ENCODE measurements around the gene BTG1.

BTG1 gene

DNA sequence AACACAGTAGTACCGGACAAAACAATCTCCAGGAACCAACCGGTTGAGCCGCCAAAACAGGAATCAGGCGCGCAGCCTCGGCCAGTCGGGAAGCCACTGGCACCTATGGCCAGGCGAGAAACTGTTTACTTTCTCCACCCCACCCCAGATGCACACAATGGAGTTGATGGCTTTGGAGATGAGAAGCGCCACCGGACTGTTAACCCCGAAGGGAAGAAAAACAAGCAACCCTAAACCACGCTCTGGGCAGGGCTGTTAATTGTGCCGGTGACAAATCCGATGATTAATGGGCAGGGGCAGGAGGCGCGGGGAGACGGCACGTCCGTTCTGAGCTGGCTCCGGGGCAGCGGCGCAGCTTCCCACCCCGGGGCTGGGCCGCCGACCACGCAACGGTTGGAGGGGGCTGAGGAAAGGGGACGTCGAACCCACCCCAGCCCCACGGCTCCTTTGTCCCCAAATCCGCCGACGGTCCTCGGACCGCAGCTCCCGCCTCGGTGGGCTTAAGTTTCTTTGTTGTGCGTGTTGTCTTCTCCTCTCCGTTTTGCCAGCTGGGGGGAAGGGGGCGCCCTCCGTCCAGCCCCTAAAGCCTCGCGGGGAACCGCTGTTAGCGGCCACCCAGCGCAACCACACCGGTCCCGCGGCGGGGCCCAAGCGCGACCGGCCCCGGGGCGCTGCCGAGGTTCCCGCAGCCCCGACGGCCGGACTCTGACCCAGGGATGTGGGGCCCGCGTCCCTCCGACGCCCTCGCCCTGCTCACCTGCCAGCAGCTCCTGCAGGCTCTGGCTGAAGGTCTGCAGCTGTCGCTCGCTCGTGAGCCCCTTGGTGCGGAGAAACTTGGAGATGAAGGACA lies 790 bp downstream of the BTG1 start:
- peak overlapping the region; percentile 98 for H3K27ac ChIP-seq
- no peaks in the 10 kb centered on the region for H3K9me3 ChIP-seq
- H3K4me1 ChIP-seq (ENCODE audit: control insufficient read depth in 1 of 2, insufficient read depth in 1 of 2, low read depth in 1 of 2, low read length in 1 of 2), result peaks cover 4 to 56% of the 10 kb centered on the region in 2 experiments
- peak overlapping the region; percentile 80 to 96 for H3K4me3 ChIP-seq (ENCODE audit: low read depth in 1 of 2, low read length in 1 of 2)
- no peaks in the 10 kb centered on the region for H3K27me3 ChIP-seq
- TF ChIP-seq CTCF (IDR thresholded peaks at IDR 0.05), result no peak
- peaks cover 26% of the 10 kb centered on the region for H3K36me3 ChIP-seq

DNA sequence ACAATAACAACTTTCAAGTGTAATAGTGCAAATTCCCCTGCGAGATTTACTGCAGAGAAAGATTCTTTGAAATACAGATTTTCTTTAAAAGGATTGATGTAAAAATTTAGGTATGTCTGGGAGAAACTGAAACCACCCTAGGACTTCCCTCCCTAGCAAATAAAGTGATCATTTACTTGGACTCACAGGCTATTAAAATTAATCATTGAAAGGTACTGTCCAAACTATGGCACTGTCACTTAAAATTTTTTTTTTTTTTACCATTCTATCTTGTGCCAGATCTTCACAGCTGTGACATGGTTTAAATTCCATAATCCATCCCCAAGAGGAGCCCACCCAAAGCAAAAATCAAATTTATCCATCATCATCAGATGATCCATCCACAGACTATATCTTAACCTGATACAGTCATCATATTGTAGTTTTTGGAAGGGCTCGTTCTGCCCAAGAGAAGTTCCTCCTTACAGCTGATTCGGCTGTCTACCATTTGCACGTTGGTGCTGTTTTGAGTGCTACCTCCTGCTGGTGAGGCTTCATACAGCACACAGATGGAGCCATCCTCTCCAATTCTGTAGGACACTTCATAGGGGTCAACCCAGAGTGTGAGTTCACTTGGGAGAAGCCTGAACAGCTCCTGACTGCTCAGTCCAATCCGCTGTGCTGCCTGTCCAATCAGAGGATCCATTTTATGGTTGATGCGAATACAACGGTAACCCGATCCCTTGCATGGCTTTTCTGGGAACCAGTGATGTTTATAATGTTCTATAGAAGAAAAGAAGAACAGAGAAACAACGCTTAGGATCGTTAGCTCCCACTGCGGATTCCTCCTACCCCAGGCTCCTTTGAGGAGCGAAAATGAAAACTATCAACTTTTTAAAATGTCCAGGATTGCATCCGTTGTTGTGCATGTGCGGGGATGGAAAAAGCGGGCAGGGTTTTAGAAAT lies 1.7 kb downstream of the BTG1 start:
- no peaks in the 10 kb centered on the region for H3K9me3 ChIP-seq
- peaks cover 13 to 65% of the 10 kb centered on the region in 2 experiments for H3K4me1 ChIP-seq (ENCODE audit: control insufficient read depth in 1 of 2, insufficient read depth in 1 of 2, low read depth in 1 of 2, low read length in 1 of 2)
- peak; percentile 91 for TF ChIP-seq CTCF (IDR thresholded peaks at IDR 0.05)
- H3K36me3 ChIP-seq, result peaks cover 26% of the 10 kb centered on the region
- H3K27ac ChIP-seq, result peak overlapping the region; percentile 98
- H3K4me3 ChIP-seq (ENCODE audit: low read depth in 1 of 2, low read length in 1 of 2), result peak overlapping the region; percentile 80 to 96
- no peaks in the 10 kb centered on the region for H3K27me3 ChIP-seq

- Histone ChIP-seq H3K4me3 (ENCODE audit: low read depth in 1 of 2, low read length in 1 of 2) (peak overlapping the region; percentile 80 to 96), H3K9me3 (no peaks in the 10 kb centered on the region), H3K4me1 (ENCODE audit: control insufficient read depth in 1 of 2, insufficient read depth in 1 of 2, low read depth in 1 of 2, low read length in 1 of 2) (peaks cover 20 to 72% of the 10 kb centered on the region in 2 experiments), H3K27me3 (no peaks in the 10 kb centered on the region), H3K27ac (peak overlapping the region; percentile 98), H3K36me3 (peaks cover 26% of the 10 kb centered on the region)
- TF ChIP-seq CTCF (IDR thresholded peaks at IDR 0.05), result no peak
Observed at GRCh38 chr12:92143258-92143657, 2.4 kb downstream of the BTG1 start.

- peaks cover 28 to 81% of the 10 kb centered on the region in 2 experiments for H3K4me1 ChIP-seq (ENCODE audit: control insufficient read depth in 1 of 2, insufficient read depth in 1 of 2, low read depth in 1 of 2, low read length in 1 of 2)
- H3K27ac ChIP-seq, result peak overlapping the region; percentile 98
- H3K4me3 ChIP-seq (ENCODE audit: low read depth in 1 of 2, low read length in 1 of 2), result peak overlapping the region; percentile 80 to 96
- H3K36me3 ChIP-seq, result peaks cover 26% of the 10 kb centered on the region
- H3K9me3 ChIP-seq, result no peaks in the 10 kb centered on the region
- no peaks in the 10 kb centered on the region for H3K27me3 ChIP-seq
- TF ChIP-seq CTCF (IDR thresholded peaks at IDR 0.05), result no peak
Observed at GRCh38 chr12:92142251-92142926, 3.3 kb downstream of the BTG1 start.

GRCh38 chr12:92141591-92142121 lies 4.0 kb downstream of the BTG1 start:
- Histone ChIP-seq H3K27me3 (no peaks in the 10 kb centered on the region), H3K9me3 (no peaks in the 10 kb centered on the region), H3K4me1 (ENCODE audit: control insufficient read depth in 1 of 2, insufficient read depth in 1 of 2, low read depth in 1 of 2, low read length in 1 of 2) (peaks cover 36 to 83% of the 10 kb centered on the region in 2 experiments), H3K27ac (peak overlapping the region; percentile 98), H3K4me3 (ENCODE audit: low read depth in 1 of 2, low read length in 1 of 2) (peak overlapping the region; percentile 80 to 96), H3K36me3 (peaks cover 26% of the 10 kb centered on the region)
- TF ChIP-seq CTCF (IDR thresholded peaks at IDR 0.05), result no peak

Measured in neutrophil (primary cell).